OCI-LY3 (cell line): ENCODE data around the gene CYTH3.

Source experiments
- H2AFZ ChIP-seq: fragments of 200-600, 300-600 bp; shearing (Covaris generic); 2 replicates; pipeline ENCODE4 v1.6.0; 2014; ENCODE audit warnings: antibody characterized with exemption, low read depth, low read length
- H3K27ac ChIP-seq: fragments of 200-600, 300-600 bp; sonication (generic); 2 replicates; pipeline ENCODE4 v1.5.1; 2014; ENCODE audit warnings: mild to moderate bottlenecking, low read length, moderate library complexity, mixed read lengths
- H3K27me3 ChIP-seq: fragments of 200-600, 300-600 bp; sonication (generic); 2 replicates; pipeline ENCODE4 v1.6.1; 2014; ENCODE audit warnings: low read depth, low read length, mixed read lengths
- H3K36me3 ChIP-seq: fragments of 200-600, 300-600 bp; sonication (generic); replicated peaks from 2 replicates; pipeline ENCODE3; 2014; ENCODE audit warnings: low read depth, low read length, mixed read lengths
- H3K4me1 ChIP-seq: fragments of 300-600, 200-600 bp; sonication (generic); 2 replicates; pipeline ENCODE4 v1.6.1; 2014; ENCODE audit warnings: low read length, mixed read lengths
- H3K4me2 ChIP-seq: fragments of 200-600, 300-600 bp; sonication (generic); 2 replicates; pipeline ENCODE4 v1.6.1; 2014; ENCODE audit warnings: low read length, mixed read lengths
- H3K4me3 ChIP-seq: fragments of 300-600, 200-600 bp; sonication (generic); 2 replicates; pipeline ENCODE4 v1.5.1; 2014; ENCODE audit warnings: antibody characterized with exemption, mild to moderate bottlenecking, low read length, moderate library complexity
- H3K79me2 ChIP-seq: fragments of 300-600, 200-600 bp; shearing (Covaris generic); 2 replicates; pipeline ENCODE4 v1.6.1; 2014; ENCODE audit warnings: mild to moderate bottlenecking, low read length, mixed read lengths
- H3K9ac ChIP-seq: fragments of 300-600, 200-600 bp; shearing (Covaris generic); 2 replicates; pipeline ENCODE4 v1.6.0; 2014; ENCODE audit warnings: mild to moderate bottlenecking, low read length, moderate library complexity
- H3K9me3 ChIP-seq: fragments of 200-600, 300-600 bp; shearing (Covaris generic); 2 replicates; pipeline ENCODE4 v1.6.1; 2014; ENCODE audit warnings: low read length, mixed read lengths; ENCODE audit not compliant: insufficient read depth
- H4K20me1 ChIP-seq: fragments of 200-600, 300-600 bp; sonication (generic); 2 replicates; pipeline ENCODE4 v1.6.1; 2016; ENCODE audit warnings: low read length, mixed read lengths; ENCODE audit not compliant: insufficient read depth
- CTCF ChIP-seq: fragments of 200-600, 300-600 bp; sonication (generic); IDR thresholded peaks from 2 replicates; pipeline ENCODE4 v1.5.1; 2014; ENCODE audit warnings: antibody characterized with exemption, low read length, low read depth
- EZH2phosphoT487 ChIP-seq: fragments of 200-600 bp; shearing (Covaris generic); IDR thresholded peaks from 2 replicates; pipeline ENCODE4 v1.6.1; 2018; ENCODE audit warnings: antibody characterized with exemption, mixed run types, low read depth

The CYTH3 gene

GRCh38 chr7:6212008-6212407 is 60.4 kb downstream of the CYTH3 start:
- H2AFZ ChIP-seq = no peak overlapping the region
- no peak overlapping the region for H3K27ac ChIP-seq
- H3K4me3 ChIP-seq = no peak overlapping the region
- no peaks in the 10 kb centered on the region for H3K79me2 ChIP-seq
- H3K9me3 ChIP-seq = no peaks in the 10 kb centered on the region
- H3K9ac ChIP-seq = no peak overlapping the region
- H3K4me1 ChIP-seq = no peaks in the 10 kb centered on the region
- H3K36me3 ChIP-seq = no peaks in the 10 kb centered on the region
- H3K27me3 ChIP-seq = no peaks in the 10 kb centered on the region
- no peaks in the 10 kb centered on the region for H4K20me1 ChIP-seq
- H3K4me2 ChIP-seq = no peak overlapping the region
- TF ChIP-seq CTCF = no peak
- no peak for TF ChIP-seq EZH2phosphoT487

- H2AFZ ChIP-seq = no peak overlapping the region
- H3K4me2 ChIP-seq = no peak overlapping the region
- no peaks in the 10 kb centered on the region for H3K36me3 ChIP-seq
- no peaks in the 10 kb centered on the region for H3K9me3 ChIP-seq
- no peak overlapping the region for H3K4me3 ChIP-seq
- TF ChIP-seq CTCF (no peak), EZH2phosphoT487 (no peak)
- H3K4me1 ChIP-seq = no peaks in the 10 kb centered on the region
- H4K20me1 ChIP-seq = no peaks in the 10 kb centered on the region
- no peaks in the 10 kb centered on the region for H3K79me2 ChIP-seq
- H3K9ac ChIP-seq = no peak overlapping the region
- no peak overlapping the region for H3K27ac ChIP-seq
- no peaks in the 10 kb centered on the region for H3K27me3 ChIP-seq
Measured at GRCh38 chr7:6210621-6211372, 61.6 kb downstream of the CYTH3 start.

- H3K4me1 ChIP-seq = no peaks in the 10 kb centered on the region
- H3K79me2 ChIP-seq = no peaks in the 10 kb centered on the region
- no peak overlapping the region for H3K27ac ChIP-seq
Measured at GRCh38 chr7:6209340-6209739, 63.1 kb downstream of the CYTH3 start.

More at GRCh38 chr7:6209340-6209739, 63.1 kb downstream of the CYTH3 start:
- H3K4me2 ChIP-seq = no peak overlapping the region
- H3K9ac ChIP-seq = no peak overlapping the region
- no peak overlapping the region for H3K4me3 ChIP-seq
- no peaks in the 10 kb centered on the region for H3K9me3 ChIP-seq
- no peaks in the 10 kb centered on the region for H3K27me3 ChIP-seq
- no peaks in the 10 kb centered on the region for H3K36me3 ChIP-seq
- no peak overlapping the region for H2AFZ ChIP-seq
- H4K20me1 ChIP-seq = no peaks in the 10 kb centered on the region
- TF ChIP-seq EZH2phosphoT487 = no peak
- TF ChIP-seq CTCF = no peak
